GM12891 (cell line): ENCODE measurements around the gene RNF31.

Experiments
- DNase-seq: peaks from one replicate; pipeline ENCODE4 v3.0.0; 2011; ENCODE audit warnings: low spot score; ENCODE audit not compliant: insufficient read length
- FAIRE-seq: peaks from 2 replicates; lab custom pipeline; 2011; peaks lifted over from hg19 to GRCh38; lab: Jason Lieb, UNC
- PAX5 ChIP-seq: IDR thresholded peaks from 2 replicates; pipeline ENCODE4 v1.6.1; 2011; ENCODE audit warnings: low read length, moderate library complexity, mild to moderate bottlenecking; ENCODE audit not compliant: insufficient read depth, severe bottlenecking
- POLR2A ChIP-seq: IDR thresholded peaks from 2 replicates; pipeline ENCODE4 v1.6.1; 2011; ENCODE audit warnings: low read depth, low read length, control low read depth
- POLR2AphosphoS5 ChIP-seq: IDR thresholded peaks from 2 replicates; pipeline ENCODE4 v1.6.1; 2011; ENCODE audit warnings: low read depth, low read length, control low read depth
- POU2F2 ChIP-seq: IDR thresholded peaks from 2 replicates; pipeline ENCODE4 v1.6.1; 2011; ENCODE audit warnings: low read depth, mild to moderate bottlenecking, control low read depth, low read length, moderate library complexity
- SPI1 ChIP-seq: IDR thresholded peaks from 2 replicates; pipeline ENCODE4 v1.6.1; 2011; ENCODE audit warnings: low read depth, low read length, control low read depth
- TAF1 ChIP-seq: IDR thresholded peaks from 2 replicates; pipeline ENCODE4 v1.6.1; 2011; ENCODE audit warnings: low read depth, low read length, control low read depth

Gene RNF31

DNA sequence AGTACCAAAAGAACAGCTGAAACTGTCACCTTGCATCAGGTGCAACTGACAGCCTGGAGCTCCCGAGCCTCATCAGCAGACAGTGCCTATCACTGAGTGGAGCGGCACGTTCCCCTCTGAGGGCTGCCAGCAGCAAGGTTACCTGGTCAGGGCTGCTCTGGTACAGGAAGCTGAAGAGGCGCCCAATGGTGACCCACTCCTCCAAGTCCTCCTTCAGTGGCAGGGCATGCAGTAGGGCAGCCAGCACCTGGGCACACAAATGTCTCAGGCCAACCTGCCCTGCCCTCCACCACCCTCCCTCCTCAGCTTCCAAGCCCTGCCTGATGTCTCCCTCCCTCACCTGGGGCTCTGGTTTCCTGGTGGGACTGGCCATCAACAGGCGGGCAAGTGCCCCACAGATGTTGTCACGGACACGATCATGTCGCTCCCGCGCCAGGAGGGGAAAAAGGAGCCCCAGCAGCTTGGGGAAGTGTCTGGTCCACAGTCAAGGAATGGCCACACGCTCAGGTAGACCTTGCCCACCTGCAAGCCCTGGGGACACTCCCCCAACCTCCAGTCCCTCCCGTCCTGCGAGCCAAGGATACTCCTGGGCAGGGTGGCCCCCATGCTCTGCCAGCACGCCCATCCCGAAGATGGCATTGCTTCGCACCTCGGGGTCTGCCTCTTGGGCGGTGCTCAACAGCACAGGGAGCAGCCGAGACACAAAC lies 34.2 kb downstream of the RNF31 start:
- FAIRE-seq (no peak), DNase-seq (no peak)
- TF ChIP-seq POU2F2 (no peak; the same call in none of the 2 replicates), SPI1 (no peak), TAF1 (no peak), POLR2A (peak; percentile 47; the same call in 1 of the 2 replicates)

DNA sequence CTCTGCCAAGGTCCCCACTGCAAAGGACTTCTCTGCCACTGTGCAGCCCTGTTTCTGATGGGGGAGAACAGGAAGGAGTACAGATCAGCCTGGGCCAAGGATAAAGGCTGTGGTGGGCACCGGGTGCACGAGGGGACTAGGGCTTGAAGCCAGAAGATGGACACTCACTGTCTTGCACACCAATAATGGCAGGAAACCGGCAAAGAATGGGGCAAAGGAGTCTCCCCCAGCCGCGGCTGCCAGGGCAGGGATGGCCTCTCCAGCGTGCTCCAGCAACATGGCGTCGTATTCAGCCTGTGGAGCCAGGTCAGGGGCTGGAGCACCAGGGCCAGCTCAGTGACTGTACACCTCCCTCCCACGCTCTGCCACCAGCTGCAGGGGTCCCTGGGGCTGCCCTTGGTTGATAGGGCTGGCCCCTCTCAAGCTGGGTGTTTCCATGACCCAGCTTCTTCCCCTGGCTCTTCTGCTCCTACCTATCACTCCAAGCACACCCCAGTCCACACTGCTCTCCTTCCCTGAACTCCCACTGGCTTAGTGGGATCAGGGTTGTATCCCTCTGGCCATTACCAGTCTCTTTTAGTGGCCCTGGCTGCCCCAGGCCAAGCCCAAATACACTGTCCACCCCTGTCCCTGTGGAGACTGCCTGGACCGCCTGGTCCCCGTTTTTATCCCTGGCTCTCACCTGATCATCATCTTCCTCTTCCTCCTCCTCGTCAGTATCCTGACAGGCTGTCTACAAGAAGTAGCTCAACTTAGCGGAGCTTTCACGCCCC lies 35.0 kb downstream of the RNF31 start:
- DNase-seq = no peak

DNA sequence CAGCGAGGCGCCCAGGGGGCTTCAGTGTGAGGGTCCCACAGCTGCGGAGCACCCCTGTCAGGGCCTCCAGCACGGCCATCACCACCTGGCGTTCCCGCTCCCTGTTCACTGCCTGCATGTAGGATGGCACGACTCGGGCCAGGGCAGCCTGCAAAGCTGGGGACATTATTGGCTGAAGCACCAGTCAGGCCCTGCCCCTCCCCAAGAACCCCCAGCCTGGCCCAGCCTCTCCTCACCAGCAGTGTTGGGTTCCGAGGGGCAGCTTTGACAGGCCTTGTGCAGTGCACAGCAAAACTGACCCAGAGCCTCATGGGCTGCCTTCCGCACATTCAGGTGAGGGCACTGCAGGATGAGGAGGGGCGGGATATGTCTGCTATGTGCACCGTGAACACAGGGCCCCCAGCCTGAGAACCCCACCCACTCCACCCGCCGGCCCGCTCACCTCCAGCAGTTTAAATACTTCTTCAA lies 35.8 kb downstream of the RNF31 start:
- peak; percentile 24; the same call in 1 of the 2 replicates for TF ChIP-seq POLR2AphosphoS5
- no peak for TF ChIP-seq TAF1
- no peak for FAIRE-seq
- DNase-seq = no peak

More for the DNA sequence above, 35.0 kb downstream of the RNF31 start:
- TF ChIP-seq TAF1 (no peak), POLR2A (peak; percentile 83), SPI1 (no peak), POU2F2 (peak; percentile 51; the same call in 1 of the 2 replicates), POLR2AphosphoS5 (peak; percentile 59), PAX5 (no peak)
- FAIRE-seq = no peak

GRCh38 chr14:24184104-24184970 lies 37.0 kb downstream of the RNF31 start:
- FAIRE-seq = no peak
- TF ChIP-seq POU2F2 (no peak), POLR2A (no peak; the same call in none of the 2 replicates), POLR2AphosphoS5 (no peak; the same call in 1 of the 2 replicates), TAF1 (no peak), PAX5 (no peak), SPI1 (no peak)
- DNase-seq = no peak

DNA sequence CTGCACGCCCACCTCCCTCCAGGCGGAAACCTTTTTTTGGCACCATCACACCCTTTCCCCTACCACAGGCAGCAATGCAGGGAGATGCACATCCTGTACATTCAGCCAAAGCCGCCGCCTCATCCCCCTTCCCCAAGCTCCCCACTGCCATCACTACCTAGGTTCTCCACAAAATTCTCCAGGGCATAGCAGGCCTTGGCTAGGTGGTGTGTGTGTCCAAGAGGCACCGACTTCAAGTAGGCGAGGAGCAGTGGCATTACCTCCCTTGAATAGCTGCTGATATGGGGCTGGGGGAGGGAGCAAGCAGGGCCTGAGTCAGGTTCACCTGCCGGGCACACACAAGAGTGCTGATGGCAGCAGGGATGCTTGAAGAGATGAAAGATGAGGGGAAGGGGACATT lies 37.7 kb downstream of the RNF31 start:
- TF ChIP-seq POLR2A (no peak), POLR2AphosphoS5 (peak; percentile 28; the same call in 1 of the 2 replicates)
- no peak for FAIRE-seq
- DNase-seq = no peak

DNA sequence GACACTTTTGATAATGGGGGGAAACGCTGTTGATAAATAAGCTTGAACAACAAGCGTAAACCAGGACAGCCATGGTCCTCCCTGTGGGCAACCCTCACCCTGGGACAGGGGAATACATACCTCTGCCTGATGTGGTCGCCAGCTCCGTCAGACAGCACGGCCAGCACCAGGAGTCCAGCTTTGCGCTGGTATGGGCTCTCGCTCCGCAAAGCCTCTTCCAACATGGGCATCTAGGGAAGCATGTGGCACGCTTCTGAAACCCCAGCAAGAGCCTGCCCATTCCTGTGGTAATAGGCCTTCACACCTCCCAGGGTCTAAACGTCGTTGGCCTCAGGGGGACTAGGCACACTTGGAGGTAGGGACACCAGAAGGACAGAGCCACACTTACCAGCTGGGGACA lies 38.4 kb downstream of the RNF31 start:
- FAIRE-seq = no peak
- no peak for DNase-seq
- TF ChIP-seq TAF1 (no peak), POLR2A (no peak), SPI1 (no peak), PAX5 (no peak), POU2F2 (no peak), POLR2AphosphoS5 (no peak)

- DNase-seq = no peak
- no peak for FAIRE-seq
- TF ChIP-seq SPI1 = no peak
- no peak for TF ChIP-seq POU2F2
- TF ChIP-seq PAX5 = no peak
- TF ChIP-seq TAF1 = no peak
- TF ChIP-seq POLR2A = no peak
- no peak for TF ChIP-seq POLR2AphosphoS5
Observed at GRCh38 chr14:24186831-24187538, 39.7 kb downstream of the RNF31 start.

GRCh38 chr14:24187539-24187915 lies 40.2 kb downstream of the RNF31 start:
- FAIRE-seq = no peak
- TF ChIP-seq PAX5 (no peak), SPI1 (no peak), TAF1 (no peak), POU2F2 (no peak), POLR2AphosphoS5 (no peak), POLR2A (no peak)
- no peak for DNase-seq
